ENCODE data around the gene GPHA2. TPM values are rescaled to one million over a fixed set of nuclear protein-coding genes. Genes with fewer than 3 reads are reported as not detected.

The GPHA2 gene
- total and polyA plus RNA-seq, 2 of the 13 experiments (the other 11 are each of a cell fraction or from before 2014, with no cell fraction given) = 13.0 to 19.1 TPM

DNA sequence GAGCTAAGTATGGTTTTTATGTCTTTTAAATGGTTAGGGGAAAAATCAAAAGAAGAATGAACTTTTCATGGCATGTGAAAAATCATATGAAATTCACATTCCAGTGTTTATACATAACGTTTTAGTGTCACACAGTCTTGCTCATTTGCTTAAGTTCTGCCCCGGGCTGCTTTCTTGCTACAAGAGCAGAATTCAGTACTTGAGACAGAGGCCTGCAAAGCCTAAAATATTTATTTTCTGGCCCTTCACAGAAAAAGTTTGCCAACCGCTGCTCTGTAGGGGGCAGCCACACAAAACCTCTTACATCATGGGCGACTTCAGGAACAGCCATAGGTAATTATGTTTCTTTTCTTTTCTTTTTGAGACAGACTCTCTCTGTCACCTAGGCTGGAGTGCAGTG is 17.7 kb downstream of the GPHA2 start (continued):
- no peak for TF ChIP-seq EHMT2 (IDR thresholded peaks at IDR 0.05; ENCODE audit: borderline replicate concordance, low read depth, low read length)
- no peak for TF ChIP-seq GATAD1 (CRISPR knock-in tag; IDR thresholded peaks at IDR 0.05)
- TF ChIP-seq NFATC3 (CRISPR knock-in tag; IDR thresholded peaks at IDR 0.05) = no peak
- peak; percentile 48; the same call in 1 of the 2 replicates for TF ChIP-seq SAP130 (CRISPR knock-in tag; IDR thresholded peaks at IDR 0.05; ENCODE audit: low read depth)
- TF ChIP-seq RBM22 (optimal IDR thresholded peaks at IDR 0.05; ENCODE audit: low read length) = no peak
- TF ChIP-seq CEBPG (CRISPR knock-in tag; IDR thresholded peaks at IDR 0.05) = peak; percentile 17; the same call in 1 of the 2 replicates
- TF ChIP-seq SRY (CRISPR knock-in tag; IDR thresholded peaks at IDR 0.05) = no peak
- TF ChIP-seq ARHGAP35 (CRISPR knock-in tag; IDR thresholded peaks at IDR 0.05; ENCODE audit: borderline replicate concordance) = no peak
- TF ChIP-seq, protein P1, sequence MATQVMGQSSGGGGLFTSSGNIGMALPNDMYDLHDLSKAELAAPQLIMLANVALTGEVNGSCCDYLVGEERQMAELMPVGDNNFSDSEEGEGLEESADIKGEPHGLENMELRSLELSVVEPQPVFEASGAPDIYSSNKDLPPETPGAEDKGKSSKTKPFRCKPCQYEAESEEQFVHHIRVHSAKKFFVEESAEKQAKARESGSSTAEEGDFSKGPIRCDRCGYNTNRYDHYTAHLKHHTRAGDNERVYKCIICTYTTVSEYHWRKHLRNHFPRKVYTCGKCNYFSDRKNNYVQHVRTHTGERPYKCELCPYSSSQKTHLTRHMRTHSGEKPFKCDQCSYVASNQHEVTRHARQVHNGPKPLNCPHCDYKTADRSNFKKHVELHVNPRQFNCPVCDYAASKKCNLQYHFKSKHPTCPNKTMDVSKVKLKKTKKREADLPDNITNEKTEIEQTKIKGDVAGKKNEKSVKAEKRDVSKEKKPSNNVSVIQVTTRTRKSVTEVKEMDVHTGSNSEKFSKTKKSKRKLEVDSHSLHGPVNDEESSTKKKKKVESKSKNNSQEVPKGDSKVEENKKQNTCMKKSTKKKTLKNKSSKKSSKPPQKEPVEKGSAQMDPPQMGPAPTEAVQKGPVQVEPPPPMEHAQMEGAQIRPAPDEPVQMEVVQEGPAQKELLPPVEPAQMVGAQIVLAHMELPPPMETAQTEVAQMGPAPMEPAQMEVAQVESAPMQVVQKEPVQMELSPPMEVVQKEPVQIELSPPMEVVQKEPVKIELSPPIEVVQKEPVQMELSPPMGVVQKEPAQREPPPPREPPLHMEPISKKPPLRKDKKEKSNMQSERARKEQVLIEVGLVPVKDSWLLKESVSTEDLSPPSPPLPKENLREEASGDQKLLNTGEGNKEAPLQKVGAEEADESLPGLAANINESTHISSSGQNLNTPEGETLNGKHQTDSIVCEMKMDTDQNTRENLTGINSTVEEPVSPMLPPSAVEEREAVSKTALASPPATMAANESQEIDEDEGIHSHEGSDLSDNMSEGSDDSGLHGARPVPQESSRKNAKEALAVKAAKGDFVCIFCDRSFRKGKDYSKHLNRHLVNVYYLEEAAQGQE (IDR thresholded peaks at IDR 0.05; ENCODE audit: borderline replicate concordance in 1 of 2, low read depth in 1 of 2, low read length in 2 of 2) = 0 out of 4 replicates have a peak, but pooled peaks of 1 of the 2 experiments have one; percentile 24
- TF ChIP-seq, protein P2, sequence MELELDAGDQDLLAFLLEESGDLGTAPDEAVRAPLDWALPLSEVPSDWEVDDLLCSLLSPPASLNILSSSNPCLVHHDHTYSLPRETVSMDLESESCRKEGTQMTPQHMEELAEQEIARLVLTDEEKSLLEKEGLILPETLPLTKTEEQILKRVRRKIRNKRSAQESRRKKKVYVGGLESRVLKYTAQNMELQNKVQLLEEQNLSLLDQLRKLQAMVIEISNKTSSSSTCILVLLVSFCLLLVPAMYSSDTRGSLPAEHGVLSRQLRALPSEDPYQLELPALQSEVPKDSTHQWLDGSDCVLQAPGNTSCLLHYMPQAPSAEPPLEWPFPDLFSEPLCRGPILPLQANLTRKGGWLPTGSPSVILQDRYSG (CRISPR knock-in tag; IDR thresholded peaks at IDR 0.05) = no peak
- TF ChIP-seq ZNF605 (CRISPR knock-in tag; IDR thresholded peaks at IDR 0.05) = peak; percentile 14; the same call in 1 of the 2 replicates
- no peak for TF ChIP-seq KLF15 (CRISPR knock-in tag; IDR thresholded peaks at IDR 0.05; ENCODE audit: borderline replicate concordance)
- TF ChIP-seq SRSF9 (IDR thresholded peaks at IDR 0.05; ENCODE audit: borderline replicate concordance, insufficient read depth, low read depth, low read length, poor library complexity, severe bottlenecking) = no peak
- peak; percentile 24; the same call in 1 of the 2 replicates for TF ChIP-seq STAG1 (CRISPR knock-in tag; IDR thresholded peaks at IDR 0.05)
- TF ChIP-seq, protein P3, sequence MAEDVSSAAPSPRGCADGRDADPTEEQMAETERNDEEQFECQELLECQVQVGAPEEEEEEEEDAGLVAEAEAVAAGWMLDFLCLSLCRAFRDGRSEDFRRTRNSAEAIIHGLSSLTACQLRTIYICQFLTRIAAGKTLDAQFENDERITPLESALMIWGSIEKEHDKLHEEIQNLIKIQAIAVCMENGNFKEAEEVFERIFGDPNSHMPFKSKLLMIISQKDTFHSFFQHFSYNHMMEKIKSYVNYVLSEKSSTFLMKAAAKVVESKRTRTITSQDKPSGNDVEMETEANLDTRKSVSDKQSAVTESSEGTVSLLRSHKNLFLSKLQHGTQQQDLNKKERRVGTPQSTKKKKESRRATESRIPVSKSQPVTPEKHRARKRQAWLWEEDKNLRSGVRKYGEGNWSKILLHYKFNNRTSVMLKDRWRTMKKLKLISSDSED (CRISPR knock-in tag; IDR thresholded peaks at IDR 0.05) = no peak
- no peak for TF ChIP-seq IRX3 (CRISPR knock-in tag; IDR thresholded peaks at IDR 0.05; ENCODE audit: borderline replicate concordance, low read depth)
- TF ChIP-seq RARA (CRISPR knock-in tag; IDR thresholded peaks at IDR 0.05) = no peak

All from HepG2 (cell line).